ACHN (cell line): ENCODE data around the gene ADISSP.
A peak's percentile ranks its signal among the peaks of the same experiment; 100 is the strongest.

Source experiments
- DNase-seq: peaks from one replicate; pipeline ENCODE4 v3.0.0-alpha.2; 2015
- in situ Hi-C: cut with HindIII; loops from 2 replicates; pipeline ENCODE4 v1.10.0; 2017; ENCODE audit warnings: low sequenced_read_pairs, low pct_ligation_motif_present, low pct_unique_long_range_greater_than_20kb

The ADISSP gene

GRCh38 chr20:3730803-3731672 is 36.5 kb downstream of the ADISSP start:
- in situ Hi-C loops, result no loop called here
- DNase-seq, result no peak

- in situ Hi-C loops, result no loop called here
- DNase-seq, result no peak
Measured at GRCh38 chr20:3729811-3730540, 37.6 kb downstream of the ADISSP start.

- in situ Hi-C loops, result no loop called here
- no peak for DNase-seq
Measured at GRCh38 chr20:3729378-3729777, 38.2 kb downstream of the ADISSP start.

DNA sequence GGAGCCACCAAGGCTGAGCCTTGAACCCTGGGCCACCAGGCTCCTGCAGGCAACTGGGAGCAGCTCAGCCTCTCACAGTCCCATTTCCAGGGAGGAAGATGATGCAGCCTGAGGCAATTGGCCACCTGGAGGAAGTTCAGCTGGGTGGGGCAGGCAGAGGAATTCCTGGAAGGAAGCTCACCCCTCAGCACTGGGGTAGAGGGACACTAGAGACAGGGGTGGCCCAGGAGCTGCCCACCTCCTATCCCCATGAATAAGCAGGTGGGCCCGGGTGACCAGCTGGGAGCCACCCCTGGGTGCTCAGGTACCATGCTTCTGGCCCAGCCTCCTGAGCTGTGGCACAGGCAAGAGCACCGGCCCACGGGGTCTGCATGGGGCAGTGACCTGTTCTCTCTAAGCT is 38.7 kb downstream of the ADISSP start:
- in situ Hi-C loops, result no loop called here
- no peak for DNase-seq

GRCh38 chr20:3728354-3728753 is 39.2 kb downstream of the ADISSP start:
- in situ Hi-C loops, result no loop called here
- DNase-seq, result no peak

DNA sequence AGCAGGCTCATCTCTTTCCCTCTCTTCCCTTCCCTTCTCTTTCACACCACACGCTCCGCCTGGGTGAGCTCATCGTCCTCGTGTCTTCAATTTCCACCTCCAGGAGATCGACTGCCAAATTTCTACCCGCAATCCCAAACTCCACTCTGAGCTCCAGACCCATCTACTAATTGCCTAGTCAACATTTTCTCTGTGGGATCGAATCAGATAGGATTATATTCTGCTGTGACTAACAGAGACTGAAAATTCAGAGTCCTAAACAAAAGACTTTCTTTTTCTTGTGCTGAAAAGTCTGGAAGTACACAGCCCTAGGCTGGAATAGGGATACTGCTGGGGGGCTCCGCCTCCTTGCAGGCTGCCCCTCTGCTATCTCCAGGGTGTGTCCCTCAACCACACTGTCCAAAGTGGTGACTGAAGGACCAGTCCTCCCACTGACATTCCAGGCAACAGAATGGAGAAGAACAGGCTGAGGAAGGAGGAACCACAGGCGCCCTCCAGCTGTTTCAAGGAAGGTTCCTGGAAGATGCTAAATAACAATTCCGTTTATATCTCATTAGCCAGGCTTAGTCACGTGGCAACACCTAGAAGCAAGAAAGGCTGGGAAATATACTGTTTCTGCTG is 40.0 kb downstream of the ADISSP start:
- no peak for DNase-seq
- in situ Hi-C loops, result no loop called here

DNA sequence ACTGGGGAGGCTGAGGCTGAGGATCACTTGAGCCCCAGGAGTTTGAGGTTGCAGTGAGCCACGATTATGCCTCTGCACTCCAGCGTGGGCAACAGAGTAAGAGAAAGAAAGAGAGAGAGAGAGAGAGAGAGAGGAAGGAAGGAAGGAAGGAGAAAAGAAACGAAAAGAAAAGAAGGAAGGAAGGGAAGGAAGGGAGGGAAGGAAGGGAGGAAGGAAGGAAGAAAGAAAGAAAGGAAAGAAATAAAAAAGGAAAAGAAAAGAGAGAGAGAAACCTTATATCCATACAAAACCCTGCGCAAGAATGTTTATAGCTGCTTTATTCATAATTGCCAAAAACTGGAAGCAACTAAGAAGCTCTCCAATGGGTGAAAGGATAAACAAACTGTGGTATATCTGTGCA is 43.2 kb downstream of the ADISSP start:
- no peak for DNase-seq
- in situ Hi-C loops, result no loop called here

- no peak for DNase-seq
- in situ Hi-C loops, result no loop called here
Measured at GRCh38 chr20:3723284-3723683, 44.3 kb downstream of the ADISSP start.

GRCh38 chr20:3721912-3722311 is 45.6 kb downstream of the ADISSP start:
- DNase-seq, result no peak
- in situ Hi-C loops, result no loop called here

- in situ Hi-C loops, result no loop called here
- DNase-seq, result no peak
Measured at GRCh38 chr20:3720626-3721025, 46.9 kb downstream of the ADISSP start.

DNA sequence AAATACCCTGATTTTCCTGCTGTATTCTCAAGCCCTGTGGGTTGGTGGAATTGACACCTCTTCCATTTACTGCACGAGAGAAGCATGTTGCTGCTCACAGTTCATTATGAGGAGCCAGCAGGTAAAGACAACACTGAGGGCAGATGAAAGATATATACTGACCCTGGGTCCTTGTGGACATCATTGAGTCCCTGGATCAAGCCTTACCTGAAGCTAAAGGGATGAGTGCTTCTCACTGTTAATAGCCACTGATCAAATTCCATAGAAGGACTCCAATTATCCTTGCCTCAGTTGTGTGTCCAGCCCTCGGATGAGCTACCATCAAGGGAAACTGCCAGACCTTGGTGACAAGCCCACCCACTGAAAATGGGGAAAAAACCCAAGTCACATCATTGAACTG is 47.5 kb downstream of the ADISSP start:
- no peak for DNase-seq

GRCh38 chr20:3719046-3719445 is 48.5 kb downstream of the ADISSP start:
- no peak for DNase-seq
- in situ Hi-C loops, result no loop called here

More for the DNA sequence above, 47.5 kb downstream of the ADISSP start:
- in situ Hi-C loops, result no loop called here

DNA sequence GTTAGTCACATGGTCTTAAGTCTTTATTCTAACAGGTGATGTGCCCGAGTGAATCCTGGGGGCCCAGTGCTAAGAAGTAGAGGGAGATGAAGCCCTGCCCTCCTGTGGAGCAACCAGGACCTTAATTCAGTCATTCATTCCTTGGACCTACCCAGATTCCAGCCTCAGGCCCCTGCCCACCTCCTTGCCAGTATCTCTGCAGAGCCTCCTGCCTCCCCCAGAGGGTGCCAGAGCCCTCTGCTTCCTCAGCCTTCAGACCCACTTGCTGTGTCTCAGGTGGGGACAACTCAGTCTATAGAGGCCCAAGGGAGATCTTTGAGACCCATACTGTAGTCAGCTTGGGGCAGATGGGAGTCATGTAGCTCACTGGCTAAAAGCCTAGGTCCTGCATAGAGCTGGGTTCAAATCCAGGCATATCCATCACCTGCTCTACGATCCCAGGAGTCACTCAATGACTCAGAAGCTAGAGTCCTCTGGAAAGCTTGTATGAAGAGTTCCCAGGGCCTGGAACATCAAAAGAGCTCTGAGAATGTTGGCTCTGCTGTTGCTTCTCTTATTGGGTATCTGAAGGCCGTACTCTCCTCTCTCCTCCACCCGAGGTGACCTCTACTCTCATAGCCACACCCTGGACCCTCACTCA is 51.2 kb downstream of the ADISSP start:
- in situ Hi-C loops, result no loop called here
- DNase-seq, result peak; percentile 37

GRCh38 chr20:3714092-3714491 is 53.5 kb downstream of the ADISSP start:
- no peak for DNase-seq
- in situ Hi-C loops, result no loop called here

- DNase-seq, result no peak
- in situ Hi-C loops, result no loop called here
Measured at GRCh38 chr20:3712279-3712873, 55.2 kb downstream of the ADISSP start, which contains the start of gene SIGLEC1. SIGLEC1 (minus strand) TSS chr20:3712600; CDS start chr20:3707128, 5,472 bp downstream.

GRCh38 chr20:3711484-3711941 is 56.0 kb downstream of the ADISSP start:
- in situ Hi-C loops, result no loop called here
- no peak for DNase-seq

DNA sequence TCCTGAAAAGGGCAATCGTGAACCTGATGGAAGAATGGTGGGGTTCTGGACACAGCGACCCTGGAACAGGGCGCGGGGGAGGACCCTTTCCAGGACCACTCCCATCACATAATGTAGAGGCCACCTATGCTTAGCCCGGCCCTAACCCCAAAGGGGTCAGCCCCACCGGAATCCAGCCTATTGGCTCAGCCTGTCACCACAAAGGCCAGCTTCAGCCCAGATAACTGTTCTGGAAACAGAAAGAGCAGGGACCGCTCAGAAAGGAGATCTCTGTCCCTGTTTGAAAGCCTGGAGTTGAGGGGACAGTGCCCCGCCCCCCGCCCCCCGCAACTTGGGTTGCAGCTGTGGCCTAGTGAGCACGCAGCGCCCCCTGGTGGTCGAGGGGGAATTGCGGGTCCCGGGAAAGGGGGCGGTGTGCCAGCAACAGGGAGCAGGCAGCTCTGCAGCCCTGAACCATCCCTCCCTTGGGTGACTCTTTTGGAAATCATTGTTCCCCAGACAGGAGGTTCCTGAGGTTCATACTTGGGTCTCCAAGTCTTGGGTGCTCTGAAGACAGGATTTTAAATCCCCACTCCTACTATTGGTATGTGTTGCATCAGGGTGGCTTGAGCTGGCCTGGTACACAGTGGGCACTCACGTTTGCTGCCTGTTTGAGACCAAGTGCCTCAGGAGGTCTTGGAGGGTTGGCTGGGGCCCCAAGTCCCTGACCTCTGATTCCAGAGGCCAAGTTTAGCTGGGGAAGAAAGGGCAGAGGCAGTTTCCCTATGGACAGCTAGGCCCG is 56.7 kb downstream of the ADISSP start:
- peak; percentile 43 for DNase-seq
- in situ Hi-C loops, result no loop called here

- DNase-seq, result no peak
- in situ Hi-C loops, result no loop called here
Measured at GRCh38 chr20:3710011-3710466, 57.5 kb downstream of the ADISSP start.
